Stimulated activated CD4-positive, alpha-beta T cell treated with anti-CD3 and anti-CD28 coated beads, TNF-alpha, amount 100 ng/mL, for 1 hour (primary cell): ENCODE results near the gene CENPF.
"Not testable (repeated sequence)": the region's sequence is repeated elsewhere in the genome, so short reads cannot be mapped to it uniquely, and the experiment has no call there.

Experiments
- DNase-seq, 3 donors: peaks; one replicate each; pipeline ENCODE4 v3.0.0-alpha.2; 2020; ENCODE audit warnings: low read depth in 3 of 3, low spot score in 1 of 3

Gene CENPF, protein sequence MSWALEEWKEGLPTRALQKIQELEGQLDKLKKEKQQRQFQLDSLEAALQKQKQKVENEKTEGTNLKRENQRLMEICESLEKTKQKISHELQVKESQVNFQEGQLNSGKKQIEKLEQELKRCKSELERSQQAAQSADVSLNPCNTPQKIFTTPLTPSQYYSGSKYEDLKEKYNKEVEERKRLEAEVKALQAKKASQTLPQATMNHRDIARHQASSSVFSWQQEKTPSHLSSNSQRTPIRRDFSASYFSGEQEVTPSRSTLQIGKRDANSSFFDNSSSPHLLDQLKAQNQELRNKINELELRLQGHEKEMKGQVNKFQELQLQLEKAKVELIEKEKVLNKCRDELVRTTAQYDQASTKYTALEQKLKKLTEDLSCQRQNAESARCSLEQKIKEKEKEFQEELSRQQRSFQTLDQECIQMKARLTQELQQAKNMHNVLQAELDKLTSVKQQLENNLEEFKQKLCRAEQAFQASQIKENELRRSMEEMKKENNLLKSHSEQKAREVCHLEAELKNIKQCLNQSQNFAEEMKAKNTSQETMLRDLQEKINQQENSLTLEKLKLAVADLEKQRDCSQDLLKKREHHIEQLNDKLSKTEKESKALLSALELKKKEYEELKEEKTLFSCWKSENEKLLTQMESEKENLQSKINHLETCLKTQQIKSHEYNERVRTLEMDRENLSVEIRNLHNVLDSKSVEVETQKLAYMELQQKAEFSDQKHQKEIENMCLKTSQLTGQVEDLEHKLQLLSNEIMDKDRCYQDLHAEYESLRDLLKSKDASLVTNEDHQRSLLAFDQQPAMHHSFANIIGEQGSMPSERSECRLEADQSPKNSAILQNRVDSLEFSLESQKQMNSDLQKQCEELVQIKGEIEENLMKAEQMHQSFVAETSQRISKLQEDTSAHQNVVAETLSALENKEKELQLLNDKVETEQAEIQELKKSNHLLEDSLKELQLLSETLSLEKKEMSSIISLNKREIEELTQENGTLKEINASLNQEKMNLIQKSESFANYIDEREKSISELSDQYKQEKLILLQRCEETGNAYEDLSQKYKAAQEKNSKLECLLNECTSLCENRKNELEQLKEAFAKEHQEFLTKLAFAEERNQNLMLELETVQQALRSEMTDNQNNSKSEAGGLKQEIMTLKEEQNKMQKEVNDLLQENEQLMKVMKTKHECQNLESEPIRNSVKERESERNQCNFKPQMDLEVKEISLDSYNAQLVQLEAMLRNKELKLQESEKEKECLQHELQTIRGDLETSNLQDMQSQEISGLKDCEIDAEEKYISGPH (N-terminal part only)

GRCh38 chr1:214602764-214603657 lies at the start of gene CENPF:
Gene CENPF (plus strand): TSS chr1:214603195. CDS start chr1:214613755, 10,560 bp downstream.
- DNase-seq: peak; percentile 76 to 84 (median 83)

GRCh38 chr1:214557952-214558735 lies 44.9 kb upstream of the CENPF start:
- no peak for DNase-seq

DNA sequence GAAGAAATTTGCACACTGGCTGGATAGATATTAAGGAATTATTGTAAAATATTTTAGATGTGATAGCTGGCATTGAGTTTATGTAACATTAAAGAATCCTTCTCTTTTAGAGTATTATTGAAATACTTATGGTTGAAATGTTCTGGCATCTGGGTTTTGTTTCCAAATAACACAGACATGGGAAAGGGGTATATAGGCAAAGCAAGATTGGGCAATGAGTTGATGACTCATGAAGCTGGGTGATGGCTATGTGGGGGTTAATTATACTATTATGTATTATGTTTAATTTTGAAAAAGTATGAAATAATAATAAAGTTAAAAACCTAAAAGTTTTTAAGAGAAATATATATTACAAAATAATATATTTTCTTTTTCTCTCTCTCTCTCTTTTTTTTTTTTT lies 39.1 kb upstream of the CENPF start:
- DNase-seq: no peak

GRCh38 chr1:214565310-214565709 lies 37.7 kb upstream of the CENPF start:
- DNase-seq: no peak

- no peak for DNase-seq
Observed at GRCh38 chr1:214566158-214567104, 36.6 kb upstream of the CENPF start.

DNA sequence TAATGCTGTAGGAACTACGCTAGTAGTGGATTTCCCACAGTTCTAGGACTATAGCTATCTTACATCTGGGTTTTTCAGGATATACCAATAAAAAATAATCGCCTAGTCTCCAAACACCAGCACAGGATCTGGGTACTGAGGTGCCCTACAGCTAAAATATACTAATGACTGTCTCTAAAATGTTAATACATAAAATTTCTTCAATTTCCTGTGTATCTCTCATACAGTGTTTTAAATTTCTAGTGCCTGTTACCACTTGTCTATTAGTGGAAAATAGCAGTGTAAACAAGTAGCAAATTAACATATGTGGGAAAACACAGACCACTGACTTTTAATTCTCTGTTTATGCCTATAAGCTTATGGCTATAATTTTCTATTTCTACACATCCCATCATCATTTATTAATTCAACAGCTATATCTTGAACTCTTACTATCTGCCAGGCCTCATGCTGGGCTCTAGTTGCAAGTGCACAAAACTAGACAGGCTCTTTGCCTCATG lies 35.5 kb upstream of the CENPF start:
- no peak for DNase-seq

GRCh38 chr1:214568328-214568727 lies 34.7 kb upstream of the CENPF start:
- DNase-seq: no peak

DNA sequence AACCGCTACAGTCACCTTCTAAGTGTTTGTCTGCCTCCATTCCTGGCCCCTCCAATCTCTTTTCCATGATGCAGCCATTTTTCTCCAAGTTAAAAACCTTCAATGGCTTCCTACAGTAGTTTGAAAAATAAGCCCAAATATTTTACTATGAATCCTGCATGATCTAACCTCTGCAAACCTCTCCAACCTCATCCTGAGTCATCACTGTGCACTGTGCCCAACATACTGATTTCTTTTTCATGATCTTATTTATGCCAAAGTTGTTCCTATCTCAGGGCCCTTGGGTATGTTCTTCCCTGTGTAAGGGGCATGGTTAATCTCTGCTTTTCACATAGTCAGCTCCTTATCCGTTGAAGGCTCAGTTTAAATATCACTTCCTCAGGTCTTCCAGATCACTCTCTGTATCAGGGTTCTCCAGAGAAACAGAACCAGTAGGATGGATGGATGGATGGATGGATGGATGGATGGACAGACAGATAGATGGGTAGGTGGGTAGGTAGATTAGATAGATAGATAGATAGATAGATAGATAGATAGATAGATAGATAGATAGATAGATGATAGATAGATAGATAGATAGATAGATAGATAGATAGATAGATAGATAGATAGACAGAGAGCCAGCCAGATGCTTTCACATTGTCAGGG lies 33.5 kb upstream of the CENPF start:
- DNase-seq: no peak

GRCh38 chr1:214570442-214570841 lies 32.6 kb upstream of the CENPF start:
- no peak for DNase-seq

GRCh38 chr1:214571281-214571680 lies 31.7 kb upstream of the CENPF start:
- no peak for DNase-seq

GRCh38 chr1:214573386-214574318 lies 29.3 kb upstream of the CENPF start:
- DNase-seq: no peak

DNA sequence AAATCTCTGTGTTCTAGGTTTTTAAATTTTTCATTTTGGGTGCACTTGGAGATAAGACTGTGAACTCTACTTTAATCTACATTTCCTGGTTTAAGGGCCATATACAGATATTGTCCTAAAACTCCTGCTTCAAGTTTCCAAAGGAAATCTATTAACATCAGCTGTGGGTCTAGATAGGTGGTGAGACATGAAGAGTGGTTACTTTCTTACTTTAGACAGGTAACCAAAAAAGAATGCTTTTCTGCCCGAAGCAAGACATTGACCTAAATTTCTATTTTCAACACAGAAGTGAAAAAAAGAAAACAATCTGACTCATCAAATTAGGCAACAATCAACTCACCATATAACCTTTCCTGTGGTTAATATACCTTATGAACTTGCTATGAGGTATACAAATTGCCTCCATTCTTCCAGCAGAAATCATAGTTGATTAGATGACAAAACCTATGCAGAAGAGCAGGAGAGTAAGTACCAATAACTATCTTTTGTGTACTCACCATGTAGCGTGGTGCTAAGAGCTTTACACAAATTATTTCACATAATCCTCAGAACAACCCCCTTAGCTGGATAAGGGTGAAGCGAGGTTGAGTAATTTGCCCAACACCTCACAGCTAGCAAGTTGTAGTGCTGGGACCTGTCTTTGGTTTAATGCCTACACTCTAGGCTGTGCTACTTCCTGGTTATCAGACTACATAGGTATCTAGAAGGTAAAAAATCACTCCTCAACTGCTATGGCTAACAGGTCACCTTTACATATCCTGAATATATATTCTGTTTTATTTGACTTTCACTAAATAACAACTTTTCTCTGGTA lies 28.2 kb upstream of the CENPF start:
- no peak for DNase-seq

DNA sequence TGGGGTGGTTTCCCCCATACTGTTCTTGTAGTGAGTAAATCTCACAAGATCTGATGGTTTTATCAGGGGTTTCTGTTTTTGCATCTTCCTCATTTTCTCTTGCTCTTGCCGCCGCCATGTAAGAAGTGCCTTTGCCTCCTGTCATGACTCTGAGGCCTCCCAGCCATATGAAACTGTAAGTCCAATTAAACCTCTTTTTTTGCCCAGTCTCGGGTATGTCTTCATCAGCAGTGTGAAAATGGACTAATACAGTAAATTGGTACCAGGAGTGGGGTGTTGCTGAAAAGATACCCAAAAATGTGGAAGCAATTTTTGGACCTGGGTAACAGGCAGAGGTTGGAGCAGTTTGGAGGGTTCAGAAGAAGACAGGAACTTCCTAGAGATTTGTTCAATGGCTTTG lies 26.9 kb upstream of the CENPF start:
- not testable (repeated sequence) for DNase-seq

DNA sequence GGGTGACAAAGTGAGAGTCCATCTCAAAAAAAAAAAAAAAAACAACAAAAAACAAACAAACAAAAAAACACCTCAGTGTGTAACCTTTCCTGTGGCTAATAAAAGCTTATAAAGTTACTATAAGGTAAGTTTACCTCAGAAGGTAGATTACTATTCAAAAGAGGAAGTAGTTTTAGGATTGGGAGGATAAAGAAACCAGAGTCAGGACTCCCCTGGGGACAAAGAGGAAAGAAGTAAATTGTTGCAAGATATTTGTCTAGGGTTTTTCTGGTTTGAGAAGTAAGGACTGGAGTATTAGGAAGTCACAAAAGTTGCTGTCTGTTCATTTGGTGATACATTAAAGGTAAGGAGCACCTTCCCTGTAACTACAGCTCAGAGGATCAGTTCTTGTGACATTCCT lies 23.8 kb upstream of the CENPF start:
- no peak for DNase-seq

GRCh38 chr1:214581785-214582184 lies 21.2 kb upstream of the CENPF start:
- no peak for DNase-seq
